Measurements from ENCODE around the gene SPDL1.
"Not testable (repeated sequence)": the region's sequence is repeated elsewhere in the genome, so short reads cannot be mapped to it uniquely, and the experiment has no call there.

Gene SPDL1

GRCh38 chr5:169576181-169576598 lies 7.4 kb upstream of the SPDL1 start:
- no peak for DNase-seq

- no peak for DNase-seq
Observed at GRCh38 chr5:169577951-169578350, 5.6 kb upstream of the SPDL1 start.

GRCh38 chr5:169580964-169581363 lies 2.6 kb upstream of the SPDL1 start:
- DNase-seq = no peak

- peak; percentile 68 to 73 for DNase-seq
Observed at GRCh38 chr5:169581580-169582227, 1.9 kb upstream of the SPDL1 start.

GRCh38 chr5:169583101-169583423 lies 511 bp upstream of the SPDL1 start:
- no peak for DNase-seq

- no peak for DNase-seq
Observed at GRCh38 chr5:169584998-169585451, 1.5 kb downstream of the SPDL1 start.

GRCh38 chr5:169590602-169591001 lies 7.0 kb downstream of the SPDL1 start:
- DNase-seq = no peak

- DNase-seq = no peak
Observed at GRCh38 chr5:169591636-169592035, 8.1 kb downstream of the SPDL1 start.

- DNase-seq = no peak
Observed at GRCh38 chr5:169592937-169593650, 9.5 kb downstream of the SPDL1 start.

- no peak for DNase-seq
Observed at GRCh38 chr5:169595172-169595820, 11.7 kb downstream of the SPDL1 start.

GRCh38 chr5:169599451-169599850 lies 15.9 kb downstream of the SPDL1 start:
- no peak for DNase-seq

- DNase-seq = no peak
Observed at GRCh38 chr5:169602535-169602934, 19.0 kb downstream of the SPDL1 start.

GRCh38 chr5:169606279-169606678 lies 22.7 kb downstream of the SPDL1 start:
- DNase-seq = no peak

- no peak for DNase-seq
Observed at GRCh38 chr5:169607882-169608281, 24.3 kb downstream of the SPDL1 start.

GRCh38 chr5:169609716-169610115 lies 26.1 kb downstream of the SPDL1 start:
- no peak for DNase-seq

- no peak for DNase-seq
Observed at GRCh38 chr5:169610606-169611005, 27.0 kb downstream of the SPDL1 start.

GRCh38 chr5:169615561-169615960 lies 32.0 kb downstream of the SPDL1 start:
- DNase-seq = no peak

- not testable (repeated sequence) for DNase-seq
Observed at GRCh38 chr5:169624307-169624706, 40.7 kb downstream of the SPDL1 start.

GRCh38 chr5:169626779-169627178 lies 43.2 kb downstream of the SPDL1 start:
- no peak for DNase-seq

- DNase-seq = no peak
Observed at GRCh38 chr5:169627551-169627950, 44.0 kb downstream of the SPDL1 start.

GRCh38 chr5:169628892-169629291 lies 45.3 kb downstream of the SPDL1 start:
- DNase-seq = no peak

- DNase-seq = no peak
Observed at GRCh38 chr5:169629847-169630548, 46.4 kb downstream of the SPDL1 start.

- DNase-seq = no peak
Observed at GRCh38 chr5:169631360-169631759, 47.8 kb downstream of the SPDL1 start.

- DNase-seq = no peak
Observed at GRCh38 chr5:169632946-169633345, 49.4 kb downstream of the SPDL1 start.
